Measurements from ENCODE around the gene JMJD1C.

GRCh38 chr10:63288170-63288569 lies 177.6 kb downstream of the JMJD1C start:
- no peak for TF ChIP-seq ZNF416 (CRISPR knock-in tag; IDR thresholded peaks at IDR 0.05)
- TF ChIP-seq SP1 (CRISPR knock-in tag; conservative IDR thresholded peaks at IDR 0.05): no peak
